Transverse colon (tissue), 3 donors: Measurements from ENCODE around the gene TMEM108.

ENCODE experiments used
- EP300 ChIP-seq: sonication (generic); formaldehyde crosslinking; IDR thresholded peaks from one replicate; pipeline ENCODE4 v1.6.1; 2017; ENCODE audit warnings: antibody characterized with exemption, low read depth
- TF ChIP-seq, protein P1 (sequence below), 5 experiments: fragments of 200-600 bp in 3 of 5; fragments of 450-650 bp in 2 of 5; sonication (generic) in 3 of 5; IDR thresholded peaks; 1 replicate in 2 of 5; 2 replicates in 3 of 5; pipeline ENCODE4 v1.5.1; 2016 to 2017; ENCODE audit warnings: antibody characterized with exemption in 5 of 5, inconsistent platforms in 3 of 5, mild to moderate bottlenecking in 2 of 5, moderate library complexity in 1 of 5

DNA sequence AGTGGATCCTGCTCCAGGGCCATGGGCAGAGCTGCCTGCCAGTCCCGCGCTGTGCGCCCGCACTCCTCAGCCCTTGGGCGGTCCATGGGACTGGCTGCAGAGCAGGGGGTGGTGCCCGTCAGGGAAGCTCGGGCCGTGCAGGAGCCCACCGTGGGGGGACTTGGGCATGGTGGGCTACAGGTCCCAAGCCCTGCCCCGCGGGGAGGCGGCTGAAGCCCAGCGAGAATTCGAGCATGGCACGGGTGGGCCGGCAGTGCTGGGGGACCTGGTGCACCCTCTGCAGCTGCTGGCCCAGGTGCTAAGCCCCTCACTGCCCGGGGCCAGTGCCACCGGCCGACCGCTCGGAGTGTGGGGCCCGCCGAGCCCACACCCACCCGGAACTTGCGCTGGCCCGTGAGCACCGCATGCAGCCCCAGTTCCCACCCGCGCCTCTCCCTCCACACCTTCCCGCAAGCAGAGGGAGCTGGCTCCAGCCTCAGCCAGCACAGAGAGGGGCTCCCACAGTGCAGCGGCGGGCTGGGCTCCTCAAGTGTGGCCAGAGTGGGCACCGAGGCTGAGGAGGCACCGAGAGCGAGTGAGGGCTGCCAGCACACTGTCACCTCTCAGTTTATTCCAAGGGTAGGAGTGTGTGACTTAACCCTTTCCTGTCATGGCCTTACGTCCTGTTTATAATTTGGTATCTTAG is 129.3 kb downstream of the TMEM108 start:
- TF ChIP-seq, protein P1, sequence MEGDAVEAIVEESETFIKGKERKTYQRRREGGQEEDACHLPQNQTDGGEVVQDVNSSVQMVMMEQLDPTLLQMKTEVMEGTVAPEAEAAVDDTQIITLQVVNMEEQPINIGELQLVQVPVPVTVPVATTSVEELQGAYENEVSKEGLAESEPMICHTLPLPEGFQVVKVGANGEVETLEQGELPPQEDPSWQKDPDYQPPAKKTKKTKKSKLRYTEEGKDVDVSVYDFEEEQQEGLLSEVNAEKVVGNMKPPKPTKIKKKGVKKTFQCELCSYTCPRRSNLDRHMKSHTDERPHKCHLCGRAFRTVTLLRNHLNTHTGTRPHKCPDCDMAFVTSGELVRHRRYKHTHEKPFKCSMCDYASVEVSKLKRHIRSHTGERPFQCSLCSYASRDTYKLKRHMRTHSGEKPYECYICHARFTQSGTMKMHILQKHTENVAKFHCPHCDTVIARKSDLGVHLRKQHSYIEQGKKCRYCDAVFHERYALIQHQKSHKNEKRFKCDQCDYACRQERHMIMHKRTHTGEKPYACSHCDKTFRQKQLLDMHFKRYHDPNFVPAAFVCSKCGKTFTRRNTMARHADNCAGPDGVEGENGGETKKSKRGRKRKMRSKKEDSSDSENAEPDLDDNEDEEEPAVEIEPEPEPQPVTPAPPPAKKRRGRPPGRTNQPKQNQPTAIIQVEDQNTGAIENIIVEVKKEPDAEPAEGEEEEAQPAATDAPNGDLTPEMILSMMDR (IDR thresholded peaks at IDR 0.05): no peak
- no peak for TF ChIP-seq EP300
